ENCODE results near the gene CAV2.

GRCh38 chr7:116532102-116532688, 32.7 kb downstream of the CAV2 start:
- TF ChIP-seq CTCF (IDR thresholded peaks at IDR 0.05; ENCODE audit: low read length), result no peak
- no peak for TF ChIP-seq EZH2 (optimal IDR thresholded peaks at IDR 0.05; ENCODE audit: low read depth, low read length)
